Ureter (tissue), 1 donor: ENCODE measurements around the gene EML4. TPM values are rescaled to one million over a fixed set of nuclear protein-coding genes. Genes with fewer than 3 reads are reported as not detected.
"Not testable (repeated sequence)": the region's sequence is repeated elsewhere in the genome, so short reads cannot be mapped to it uniquely, and the experiment has no call there.

Experiments
- DNase-seq: peaks from one replicate; pipeline ENCODE4 v3.0.0-alpha.2; 2020; ENCODE audit warnings: low spot score
- total RNA-seq: library from RNA; stranded (reverse); gene quantifications from one replicate; pipeline ENCODE4 v1.2.4, GENCODE V29; 2023
- donor health status: DM: yes; HTN: yes; CAD: no.

EML4 gene
- total RNA-seq, 1 donor from 2014 or later, result 99.1 TPM

DNA sequence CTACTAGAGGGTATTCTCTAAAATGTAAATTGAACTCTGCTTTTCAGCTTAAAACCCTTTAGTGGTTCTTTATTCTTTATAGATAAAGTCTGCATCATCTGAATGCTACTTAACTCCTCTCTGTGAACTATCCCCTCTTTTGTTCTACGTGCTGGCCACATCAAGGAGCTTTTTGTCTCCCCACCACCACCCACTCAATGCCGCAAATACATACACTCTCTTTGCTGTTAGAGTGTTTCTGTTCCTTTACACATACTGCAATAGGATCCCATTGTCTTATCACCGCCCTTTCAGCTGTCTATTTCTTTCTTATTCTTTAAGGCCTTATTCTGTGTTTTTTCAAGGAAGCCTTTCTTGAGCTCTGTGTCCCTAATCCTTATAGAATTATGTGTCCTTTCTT lies 83.3 kb downstream of the EML4 start:
- no peak for DNase-seq

DNA sequence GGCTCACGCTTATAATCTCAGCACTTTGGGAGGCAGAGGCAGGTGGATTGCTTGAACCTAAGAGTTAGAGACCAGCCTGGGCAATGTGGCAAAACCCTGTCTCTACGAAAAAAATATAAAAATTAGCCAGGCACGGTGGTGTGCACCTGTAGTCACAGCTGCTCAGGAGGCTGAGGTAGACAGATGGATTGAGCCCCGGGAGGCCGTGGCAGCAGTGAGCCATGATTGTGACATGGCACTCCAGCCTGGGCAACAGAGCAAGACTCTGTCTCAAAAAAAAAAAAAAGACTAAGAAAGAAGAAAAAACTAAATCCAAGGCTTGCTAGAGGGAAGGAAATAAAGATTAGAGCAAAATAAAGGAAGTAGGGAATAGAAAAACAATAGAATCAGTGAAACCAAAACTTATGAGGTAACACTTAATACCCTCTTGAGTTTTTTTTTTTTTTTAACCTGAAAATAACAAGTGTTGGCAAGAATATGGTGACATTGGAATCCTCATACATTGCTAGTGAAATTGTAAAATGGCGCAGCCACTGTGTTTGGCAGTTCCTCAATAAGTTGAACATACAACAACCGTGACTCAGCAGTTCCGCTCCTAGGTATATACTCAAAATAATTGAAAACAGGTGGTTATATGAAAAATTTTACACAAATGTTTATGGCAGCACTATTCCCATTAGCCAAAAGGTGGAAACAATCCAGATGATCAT lies 85.2 kb downstream of the EML4 start:
- DNase-seq, result no peak

DNA sequence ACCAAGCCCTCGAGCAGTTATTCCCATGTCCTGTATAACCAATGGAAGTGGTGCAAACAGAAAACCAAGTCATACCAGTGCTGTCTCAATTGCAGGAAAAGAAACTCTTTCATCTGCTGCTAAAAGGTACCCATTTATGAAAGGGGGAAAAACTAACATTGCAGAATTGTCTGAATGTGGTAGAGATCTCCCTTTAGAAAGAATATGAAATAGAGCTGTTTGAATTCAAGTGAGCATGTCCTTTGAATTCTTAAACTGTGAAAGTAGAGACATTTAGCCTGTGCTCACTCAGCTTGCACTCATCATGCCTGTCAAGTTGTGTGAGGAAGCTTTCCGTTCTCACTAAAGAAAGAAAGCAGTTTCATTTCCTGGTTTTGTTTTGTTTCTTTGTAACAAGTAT lies 87.4 kb downstream of the EML4 start:
- DNase-seq, result no peak

DNA sequence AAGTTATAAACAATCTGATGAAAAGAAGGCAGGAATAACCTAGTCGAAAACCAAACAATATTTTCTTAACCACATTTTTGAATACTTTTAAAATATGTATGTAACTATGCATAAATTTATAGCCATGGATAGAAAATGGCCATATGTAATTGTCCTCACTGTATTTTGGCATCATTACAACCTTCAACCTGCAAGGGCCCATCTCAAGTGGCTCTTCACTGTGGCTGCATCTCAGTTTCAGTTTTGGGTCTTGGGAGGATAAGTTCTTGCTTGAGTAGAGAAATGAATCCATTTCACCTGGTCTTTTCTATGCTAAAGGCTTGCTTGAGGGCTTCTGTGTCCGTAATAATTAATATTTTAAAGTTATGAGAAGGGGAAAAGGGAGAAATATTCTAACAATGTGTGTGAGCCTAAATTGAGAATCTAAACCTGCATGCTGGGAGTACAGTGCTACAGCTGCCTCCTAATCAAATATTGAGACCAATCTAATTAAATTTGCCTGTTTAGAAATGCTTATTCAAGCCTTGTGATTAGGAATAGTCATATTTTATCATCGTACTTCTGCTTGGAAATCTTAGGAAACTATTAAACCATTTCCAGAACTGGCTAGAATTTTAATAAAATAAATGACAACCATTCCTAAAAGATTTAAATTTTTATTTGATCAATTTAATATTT lies 92.5 kb downstream of the EML4 start:
- no peak for DNase-seq

DNA sequence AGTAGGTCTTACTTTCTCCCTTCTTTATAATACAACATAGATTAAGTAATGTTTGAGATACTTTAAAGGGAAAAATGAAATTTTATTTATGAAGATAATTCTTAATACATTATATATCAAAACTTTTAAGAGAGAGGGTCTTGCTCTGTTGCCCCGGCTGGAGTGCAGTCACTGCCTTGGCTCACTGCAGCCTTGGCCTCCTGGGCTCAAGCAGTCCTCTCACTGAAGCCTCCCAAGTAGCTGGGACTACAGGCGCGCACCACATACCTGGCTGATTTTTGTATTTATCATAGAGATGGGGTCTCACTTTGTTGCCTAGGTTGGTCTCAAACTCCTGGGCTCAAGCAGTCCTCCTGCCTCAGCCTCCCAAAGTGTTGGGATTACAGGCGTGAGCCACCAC lies 97.1 kb downstream of the EML4 start:
- no peak for DNase-seq

DNA sequence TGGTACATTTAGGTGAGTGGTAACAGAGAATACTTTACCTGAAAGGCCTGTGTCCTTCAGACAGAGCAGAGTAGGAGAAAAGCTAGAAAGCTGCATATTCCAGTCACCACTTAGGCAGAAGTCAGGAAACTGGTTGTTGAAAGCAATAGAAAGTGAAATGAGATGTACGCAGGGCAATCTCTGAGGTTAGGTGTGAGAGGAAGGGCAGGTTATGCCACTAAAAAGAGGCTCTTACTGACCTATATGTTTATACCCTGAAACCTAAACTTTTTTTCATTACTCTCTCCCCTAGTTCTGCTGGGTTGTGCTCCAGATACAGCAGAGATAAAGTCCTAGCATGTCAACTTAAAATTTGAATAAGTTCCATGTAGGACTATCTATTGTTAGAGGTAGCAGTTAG lies 98.4 kb downstream of the EML4 start:
- DNase-seq, result no peak

DNA sequence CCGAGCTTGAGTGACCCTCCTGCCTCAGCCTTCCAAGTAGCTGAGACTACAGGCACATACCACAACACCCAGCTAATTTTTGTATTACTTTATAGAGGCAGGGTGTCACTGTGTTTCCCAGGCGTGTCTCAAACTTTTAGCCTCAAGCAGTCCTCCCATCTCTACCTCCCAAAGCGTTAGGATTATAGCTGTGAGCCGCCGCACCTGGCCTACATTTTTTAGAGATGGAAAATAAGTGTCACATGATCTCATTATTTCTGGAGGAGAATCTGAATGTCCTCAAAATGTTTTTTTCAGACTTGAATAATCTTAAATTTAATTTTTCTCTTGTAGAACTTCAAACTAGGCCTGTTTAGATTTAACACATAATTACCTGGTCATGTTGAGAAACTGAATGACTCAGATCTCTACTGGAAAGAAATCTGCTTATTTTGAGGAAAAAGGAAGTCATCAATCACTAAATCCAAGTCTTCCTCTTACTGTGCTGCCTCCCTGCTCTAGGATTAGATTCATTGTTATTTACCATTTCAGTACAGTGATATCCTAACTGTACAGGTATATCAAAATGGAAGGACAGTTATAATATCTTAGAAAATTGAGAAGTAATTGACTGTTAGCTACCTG lies 99.5 kb downstream of the EML4 start:
- DNase-seq, result no peak

DNA sequence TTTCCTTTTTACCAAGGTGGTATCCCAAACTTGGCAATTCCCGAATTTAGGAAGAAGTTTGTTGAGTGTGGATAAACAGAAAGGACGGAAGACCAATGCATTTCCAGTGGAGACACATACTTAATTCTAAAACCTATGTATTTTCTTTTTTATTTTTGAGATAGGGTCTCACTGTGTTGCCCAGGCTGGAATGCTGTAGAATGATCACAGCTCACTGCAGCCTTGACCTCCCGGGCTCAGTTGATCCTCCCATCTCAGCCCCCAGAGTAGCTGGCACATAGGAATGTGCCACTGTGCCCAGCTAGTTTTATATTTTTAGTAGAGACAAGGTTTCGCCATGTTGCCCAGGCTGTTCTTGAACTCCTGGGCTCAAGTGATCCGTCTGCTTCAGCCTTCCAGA lies 101.6 kb downstream of the EML4 start:
- DNase-seq, result no peak

DNA sequence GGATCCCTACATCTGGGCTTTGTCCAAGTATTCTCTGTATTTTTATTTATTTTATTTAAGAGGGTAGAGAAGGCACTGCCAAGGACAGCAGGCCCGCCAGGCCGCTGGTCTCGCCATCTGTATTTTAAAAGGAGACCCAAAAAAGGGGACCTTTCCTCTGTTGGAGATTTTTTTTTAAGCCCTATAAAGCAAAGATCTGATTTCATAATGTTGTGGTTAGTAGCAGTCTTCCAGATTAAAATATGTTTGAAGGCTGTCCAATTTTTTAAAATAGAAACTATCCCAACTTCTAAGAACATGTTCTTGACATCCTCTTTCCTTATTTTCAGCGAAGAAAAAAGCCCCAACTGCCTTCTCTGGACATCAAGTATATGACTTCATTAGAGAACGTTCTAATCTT lies 102.1 kb downstream of the EML4 start:
- DNase-seq, result not testable (repeated sequence)

DNA sequence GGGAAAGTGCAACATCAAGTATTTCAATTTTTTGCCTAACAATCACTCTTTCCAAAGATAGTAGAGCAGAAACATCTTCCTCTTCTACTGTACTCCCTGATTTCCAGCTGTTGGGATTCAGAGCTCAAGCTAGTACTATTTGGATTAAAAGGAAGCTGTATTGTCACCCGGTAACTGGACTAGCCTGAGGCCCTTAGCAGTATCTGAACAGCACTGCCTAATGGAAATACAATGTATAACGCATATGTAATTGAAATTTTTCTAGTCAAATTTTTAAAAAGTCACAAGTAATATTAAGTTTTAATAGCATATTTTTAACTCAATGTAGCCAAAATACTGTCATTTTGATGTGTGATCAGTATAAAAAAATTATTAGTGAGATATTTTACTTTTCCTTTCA lies 105.7 kb downstream of the EML4 start:
- DNase-seq, result no peak

DNA sequence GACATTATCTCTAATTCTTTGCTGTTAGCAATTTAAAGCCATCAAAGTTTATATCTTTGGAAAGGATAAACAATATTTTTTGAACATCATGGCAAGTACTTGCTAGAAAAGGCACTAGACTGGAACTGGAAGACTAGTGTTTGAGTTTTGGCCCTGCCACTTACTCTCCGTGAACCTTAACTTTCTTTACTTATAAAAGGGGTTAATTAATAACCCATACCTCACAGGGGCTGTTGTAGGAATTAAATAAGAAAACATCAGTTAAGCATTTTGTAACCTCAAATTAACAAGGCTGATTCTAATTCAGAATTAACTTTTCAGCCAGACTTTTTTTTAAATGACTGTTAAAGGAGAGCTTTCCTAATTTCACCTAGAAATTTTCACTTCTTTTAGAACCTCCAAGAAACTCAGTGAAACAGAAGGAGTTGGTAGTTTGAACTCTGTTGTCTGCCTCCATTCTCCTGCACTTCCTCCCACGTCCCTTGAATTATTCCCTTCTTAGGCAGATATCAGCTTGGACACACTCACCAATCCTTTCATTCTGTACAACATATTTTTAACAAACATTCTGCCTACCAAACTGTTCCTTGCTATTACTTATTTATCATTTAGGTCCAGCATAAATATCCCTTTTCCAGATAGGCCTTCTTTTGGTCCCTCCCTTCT lies 112.4 kb downstream of the EML4 start:
- DNase-seq, result no peak

DNA sequence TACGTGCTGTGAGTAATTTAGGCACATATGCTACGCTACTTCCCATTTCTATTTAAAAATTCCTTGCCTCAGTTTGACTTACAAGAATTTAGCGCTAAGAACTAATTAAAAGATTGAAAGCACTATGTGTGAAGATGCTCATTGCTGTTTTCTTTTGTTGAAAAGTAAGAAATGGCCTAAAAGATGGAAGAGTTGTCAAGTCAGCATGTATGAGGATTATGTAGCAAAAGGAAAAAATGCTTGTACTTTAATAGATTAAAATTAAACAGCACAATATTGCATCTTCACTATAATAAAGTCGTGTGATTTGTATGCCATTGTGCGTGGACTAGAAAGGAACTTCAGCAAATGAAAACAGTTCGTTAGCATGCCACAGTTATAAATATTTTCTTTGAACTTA lies 114.9 kb downstream of the EML4 start:
- DNase-seq, result no peak

DNA sequence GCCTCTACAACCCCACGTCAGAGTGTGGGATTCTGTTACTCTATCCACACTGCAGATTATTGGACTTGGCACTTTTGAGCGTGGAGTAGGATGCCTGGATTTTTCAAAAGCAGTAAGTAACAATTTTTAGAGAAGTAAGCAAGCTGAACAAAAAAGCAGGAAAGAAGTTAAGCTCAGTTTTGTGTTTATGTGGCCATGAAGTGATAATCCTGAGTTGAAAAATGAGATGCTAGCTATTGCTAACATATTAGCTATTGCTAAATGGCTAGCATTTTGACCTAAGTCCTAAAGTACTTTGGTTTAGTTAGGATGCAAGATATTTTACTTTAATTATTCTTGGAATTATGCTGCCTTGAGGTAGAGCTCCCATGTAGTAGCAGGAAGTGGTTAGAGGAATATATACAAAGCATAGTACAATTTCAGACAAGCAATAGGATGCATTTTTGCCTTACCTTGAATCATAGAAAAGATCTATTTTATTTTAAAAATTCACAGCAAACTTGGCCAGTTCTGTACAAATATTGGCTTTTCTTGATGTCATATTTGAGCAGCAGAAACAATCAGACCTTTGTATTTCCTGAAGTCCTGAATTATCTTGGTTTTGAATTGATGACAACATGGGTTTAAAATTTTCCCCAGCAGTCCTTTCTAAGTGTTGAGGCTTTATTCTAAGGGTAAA lies 117.3 kb downstream of the EML4 start:
- DNase-seq, result no peak

DNA sequence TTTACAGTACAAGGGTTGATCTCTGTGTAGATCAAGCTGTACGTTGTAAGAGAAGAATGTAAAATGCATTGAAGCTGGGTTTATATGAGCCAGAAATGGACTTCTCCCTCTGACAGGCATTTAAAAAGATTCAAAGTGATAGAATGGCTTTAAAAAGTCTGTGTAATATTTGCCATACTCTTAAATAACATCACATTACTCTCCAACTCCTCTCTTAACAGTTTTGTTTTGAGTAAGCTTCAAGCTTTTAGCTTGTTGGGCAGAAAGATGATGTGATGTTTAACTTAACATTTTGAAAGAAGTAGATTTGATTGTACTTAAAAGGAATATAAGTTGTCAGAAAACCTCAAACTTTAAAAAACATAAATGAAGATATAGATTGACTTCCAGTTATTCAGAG lies 119.7 kb downstream of the EML4 start:
- DNase-seq, result no peak

DNA sequence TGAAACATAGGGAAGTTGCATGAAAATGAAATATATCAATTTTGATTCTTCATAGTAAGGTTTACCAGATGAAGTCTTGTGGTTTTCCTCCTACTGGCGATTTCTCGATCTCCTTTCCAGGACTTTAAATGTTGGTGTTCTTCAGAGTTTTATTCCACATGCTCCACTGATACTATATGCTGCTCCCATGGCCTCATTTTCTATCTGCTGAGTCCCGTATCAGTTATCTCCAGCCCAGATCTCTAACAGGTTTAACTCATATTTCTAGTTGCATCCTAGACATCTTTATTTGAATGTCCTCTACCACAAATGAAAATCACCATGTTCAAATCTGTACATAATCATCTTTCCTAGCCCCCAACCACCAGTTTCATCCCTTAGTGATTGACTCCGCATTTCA lies 120.1 kb downstream of the EML4 start:
- no peak for DNase-seq

DNA sequence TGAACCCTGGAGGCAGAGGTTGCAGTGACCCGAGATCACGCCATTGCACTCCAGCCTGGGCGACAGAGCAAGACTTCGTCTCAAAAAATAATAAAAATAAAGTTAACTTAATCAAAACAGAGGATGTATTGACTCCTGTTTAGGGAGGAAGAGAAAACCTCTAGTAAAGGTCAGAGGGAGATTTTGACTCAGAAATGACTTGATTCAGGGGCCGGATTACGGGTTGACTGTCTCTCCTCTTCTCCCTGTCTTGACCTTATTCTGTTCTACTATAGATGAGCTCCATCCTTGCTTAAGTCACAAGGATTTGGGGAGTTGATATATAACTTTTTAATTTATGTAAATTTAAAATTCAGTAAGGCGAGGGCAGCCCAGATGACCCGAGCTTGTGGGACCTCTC lies 120.9 kb downstream of the EML4 start:
- DNase-seq, result no peak

DNA sequence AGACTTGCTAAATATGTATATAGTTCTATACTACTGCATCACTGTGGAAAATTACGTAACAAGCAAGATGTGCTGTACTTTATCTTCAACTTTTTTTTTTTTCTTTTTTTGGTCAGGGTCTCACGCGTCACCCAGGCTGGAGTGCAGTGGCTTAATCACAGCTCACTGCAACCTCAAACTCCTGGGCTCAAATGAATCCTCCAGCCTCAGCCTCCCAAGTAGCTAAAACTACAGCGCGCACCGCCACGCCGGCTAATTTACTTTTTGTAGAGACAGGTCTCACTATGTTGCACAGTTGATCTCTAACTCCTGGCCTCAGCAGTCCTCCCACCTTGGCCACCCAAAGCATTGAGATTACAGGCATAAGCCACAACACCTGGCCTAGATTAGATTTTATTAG lies 123.9 kb downstream of the EML4 start:
- DNase-seq, result no peak

DNA sequence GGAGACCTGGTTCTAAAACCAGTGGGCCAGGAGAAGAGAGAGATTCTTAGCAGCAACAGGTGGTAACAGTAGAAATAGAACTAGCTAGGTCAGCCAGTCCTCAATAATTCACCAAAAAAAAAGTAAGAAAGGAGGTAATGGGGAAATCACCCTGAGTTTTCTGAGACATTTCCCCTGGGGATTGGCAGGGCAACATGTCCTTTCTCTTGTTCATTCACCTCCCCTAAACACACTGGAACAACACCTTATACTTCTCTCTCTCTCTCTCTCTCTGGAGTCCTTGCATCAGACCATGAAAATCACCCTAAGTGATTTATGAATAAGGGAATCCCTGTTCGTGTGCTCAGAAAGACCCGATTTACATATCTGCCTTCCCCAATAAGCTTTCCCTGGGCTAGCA lies 127.1 kb downstream of the EML4 start:
- DNase-seq, result no peak

DNA sequence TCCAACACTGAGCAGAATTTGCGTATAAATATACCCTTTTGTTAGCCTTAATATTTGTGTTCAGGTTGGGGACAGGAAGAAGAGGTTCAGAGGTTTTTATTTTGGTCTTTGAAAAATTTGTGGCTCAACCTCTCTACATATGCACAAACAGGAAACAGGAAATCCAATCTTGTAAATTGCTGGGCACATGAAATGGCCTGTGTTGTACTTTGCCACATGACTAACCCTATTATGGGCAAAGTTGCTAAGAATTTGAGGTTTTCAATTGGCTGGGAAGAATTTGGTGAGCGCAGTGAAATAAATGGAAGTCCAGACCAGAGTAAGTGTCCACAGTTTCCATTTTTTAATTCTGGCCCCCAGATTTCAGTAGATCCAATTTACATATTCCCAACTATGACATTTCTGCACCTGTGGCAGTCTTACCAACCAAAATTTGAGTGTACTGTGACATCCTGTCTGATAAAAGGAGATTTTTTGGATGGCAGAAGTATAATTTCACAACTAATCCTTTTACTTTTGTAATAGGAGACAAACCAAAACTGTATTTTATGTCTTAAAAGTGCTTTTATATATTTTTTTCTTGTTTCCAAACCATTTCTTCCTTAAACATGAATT lies 128.3 kb downstream of the EML4 start:
- DNase-seq, result no peak

DNA sequence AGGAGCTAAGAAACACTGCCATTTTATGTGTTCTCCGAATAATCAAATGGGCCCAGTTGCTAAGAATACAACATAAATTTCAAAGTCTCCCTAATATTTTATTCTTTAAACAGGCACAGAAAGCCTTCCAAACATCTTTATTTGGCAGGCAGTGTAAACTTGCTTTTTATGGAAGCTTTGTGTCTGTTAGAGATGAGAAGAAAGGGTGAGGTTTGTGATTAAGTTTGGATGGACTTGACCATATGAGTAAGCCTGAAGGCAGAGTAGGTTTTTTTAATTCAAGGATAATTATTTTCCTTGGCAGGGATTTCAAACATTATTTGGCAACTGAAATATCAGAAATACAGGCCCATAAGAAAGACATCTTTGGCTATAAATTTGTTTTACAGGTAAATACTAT lies 129.0 kb downstream of the EML4 start:
- DNase-seq, result no peak

DNA sequence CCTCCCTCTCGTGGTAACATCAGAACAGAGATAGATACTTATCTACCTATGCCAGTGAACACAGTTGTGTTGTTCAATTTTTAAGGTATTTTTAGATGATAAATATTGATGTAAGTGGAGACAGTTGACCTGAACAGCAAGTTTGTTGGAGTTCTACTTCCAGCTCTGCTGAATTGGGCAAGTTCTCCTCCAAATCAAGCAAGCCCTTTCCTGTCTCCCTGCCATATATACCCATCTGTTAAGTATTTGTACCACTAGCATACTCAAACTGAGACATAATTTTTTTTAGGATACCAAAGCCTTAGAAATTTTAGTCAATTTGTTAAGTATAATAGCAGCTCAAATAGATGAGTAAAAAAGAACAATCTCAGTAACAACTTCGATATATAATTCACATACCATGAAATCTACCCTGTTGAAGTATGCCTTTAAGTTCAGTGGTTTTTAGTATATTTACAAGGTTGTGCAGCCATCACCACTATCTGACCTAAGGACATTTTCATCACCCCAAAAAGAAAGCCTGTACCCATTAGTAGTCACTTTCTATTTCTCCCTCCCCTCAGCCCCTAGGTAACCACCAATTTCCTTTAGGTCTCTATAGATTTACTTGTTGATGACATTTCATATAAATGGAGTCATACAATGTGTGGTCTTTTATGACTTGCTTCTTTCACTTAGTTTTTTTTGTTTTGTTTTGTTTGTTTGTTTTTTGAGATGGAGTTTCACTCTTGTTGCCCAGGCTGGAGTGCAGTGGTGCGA lies 130.0 kb downstream of the EML4 start:
- no peak for DNase-seq
